Omental fat pad (tissue), 4 donors: ENCODE results near the gene ZNF518A. TPM values are rescaled to one million over a fixed set of nuclear protein-coding genes. Genes with fewer than 3 reads are reported as not detected.

Source experiments
- ATAC-seq: fragments of 150-250 bp; one replicate; pipeline ENCODE4 v1.9.1; 2016; ENCODE audit warnings: mild to moderate bottlenecking, moderate library complexity; ENCODE audit not compliant: low FRiP score
- DNase-seq: peaks from one replicate; pipeline ENCODE4 v3.0.0-alpha.2; 2019; ENCODE audit warnings: low spot score
- CTCF ChIP-seq, 3 donors: fragments of 450-650 bp; IDR thresholded peaks; one replicate each; pipeline ENCODE4 v1.5.1; 2016 to 2017; ENCODE audit warnings: antibody characterized with exemption in 3 of 3, mild to moderate bottlenecking in 3 of 3, moderate library complexity in 2 of 3
- total RNA-seq, 4 donors: library from RNA; depleted of rRNA; stranded (reverse); fragments of >200 nt; gene quantifications; one replicate each; pipeline ENCODE4 v1.1.0, GENCODE V29; 2016

ZNF518A gene
- total RNA-seq, 4 donors from 2014 or later, result 12.3 to 31.8 (median 16.4) TPM

GRCh38 chr10:96133135-96133534, 3.0 kb downstream of the ZNF518A start:
- TF ChIP-seq CTCF (IDR thresholded peaks at IDR 0.05), result no peak
- DNase-seq (no peak), ATAC-seq (no peak)

GRCh38 chr10:96136810-96137209, 6.7 kb downstream of the ZNF518A start:
- DNase-seq, result no peak
- no peak for TF ChIP-seq CTCF (IDR thresholded peaks at IDR 0.05)
- ATAC-seq, result no peak

DNA sequence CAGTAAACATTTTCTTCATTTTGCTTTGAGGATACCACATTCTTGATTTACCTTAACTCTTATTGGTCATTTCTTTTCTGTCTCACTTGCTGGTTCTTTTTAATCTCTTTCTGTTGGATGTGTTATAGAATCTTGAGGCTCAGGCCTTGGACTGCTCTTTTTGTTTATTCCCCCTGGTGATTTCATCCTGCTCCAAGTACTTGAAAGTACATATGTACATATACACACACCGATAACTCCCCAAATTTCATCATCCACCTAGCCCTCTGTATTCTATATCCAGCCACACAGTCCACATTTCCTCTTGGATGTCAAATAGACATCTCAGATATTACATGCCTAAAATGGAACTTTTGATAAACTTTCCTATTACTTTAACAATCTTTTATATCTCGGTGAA, 7.5 kb downstream of the ZNF518A start:
- DNase-seq, result no peak
- ATAC-seq, result no peak
- no peak for TF ChIP-seq CTCF (IDR thresholded peaks at IDR 0.05)

DNA sequence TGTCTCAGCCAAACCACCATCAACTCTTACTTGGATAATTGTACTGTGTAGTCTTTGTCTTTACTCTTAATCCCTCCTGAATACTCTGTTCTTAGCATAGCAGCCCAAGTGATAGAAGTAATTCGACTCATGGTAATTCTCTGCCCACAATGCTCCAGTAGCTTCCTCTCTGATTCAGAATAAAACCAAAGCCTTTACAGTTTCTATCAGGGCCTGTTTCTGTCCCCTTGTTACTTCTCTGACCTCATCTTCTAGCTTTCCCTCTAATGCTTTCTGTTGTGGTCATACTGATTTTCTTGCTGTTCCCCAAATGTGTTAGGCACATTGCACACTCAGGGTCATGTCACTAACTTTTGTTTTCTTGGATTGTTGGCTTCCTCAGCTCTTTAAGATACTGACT, 8.0 kb downstream of the ZNF518A start:
- ATAC-seq, result no peak
- no peak for DNase-seq
- no peak for TF ChIP-seq CTCF (IDR thresholded peaks at IDR 0.05)

DNA sequence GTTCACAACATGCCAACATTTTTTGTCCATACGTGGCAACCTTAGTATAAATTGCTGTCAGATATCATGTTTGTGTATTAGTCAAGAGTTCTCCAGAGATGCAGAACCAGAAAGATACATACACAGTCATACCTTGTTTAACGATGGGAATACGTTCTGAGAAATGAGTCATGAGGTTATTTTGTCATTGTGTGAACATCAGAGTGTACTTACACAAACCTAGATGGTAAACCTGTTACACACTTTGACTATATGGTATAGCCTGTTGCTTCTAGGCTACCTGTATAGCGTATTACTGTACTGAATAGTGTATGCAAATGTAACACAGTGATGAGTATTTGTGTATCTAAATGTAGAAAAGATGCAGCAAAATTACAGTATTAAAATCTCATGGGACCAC, 22.3 kb downstream of the ZNF518A start:
- ATAC-seq, result no peak
- no peak for DNase-seq
- no peak for TF ChIP-seq CTCF (IDR thresholded peaks at IDR 0.05)

DNA sequence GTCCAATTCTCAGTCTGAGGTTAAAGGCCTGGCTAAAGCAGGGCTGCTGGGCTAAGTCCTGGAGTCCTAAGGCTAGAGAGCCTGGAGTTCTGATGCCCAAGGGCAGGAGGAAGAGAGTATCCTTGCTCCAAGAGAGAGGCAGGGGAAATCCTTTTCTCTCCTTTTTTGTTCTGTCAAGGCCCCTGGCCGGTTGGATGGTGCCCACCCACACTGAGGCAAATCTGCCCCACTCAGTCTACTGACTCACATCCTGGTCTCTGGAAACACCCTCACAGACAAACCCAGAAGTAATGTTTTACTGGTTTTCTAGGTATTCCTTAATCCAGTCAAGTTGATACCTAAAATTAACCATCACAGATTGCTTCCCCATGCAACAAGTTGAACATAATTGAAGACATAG, 23.0 kb downstream of the ZNF518A start:
- no peak for ATAC-seq
- DNase-seq, result no peak
- TF ChIP-seq CTCF (IDR thresholded peaks at IDR 0.05), result no peak

GRCh38 chr10:96165726-96166125, 35.6 kb downstream of the ZNF518A start:
- no peak for DNase-seq
- no peak for TF ChIP-seq CTCF (IDR thresholded peaks at IDR 0.05)
- ATAC-seq, result no peak
